ENCODE measurements around the gene JAK1.

The JAK1 gene

GRCh38 chr1:64857347-64857746, 109.0 kb downstream of the JAK1 start:
- DNase-seq, result no peak

- DNase-seq, result no peak
These were observed 109.8 kb downstream of the JAK1 start for GRCh38 chr1:64856553-64856952.

- DNase-seq, result no peak
These were observed 110.8 kb downstream of the JAK1 start for GRCh38 chr1:64855557-64855956.

- no peak for DNase-seq
These were observed 111.7 kb downstream of the JAK1 start for GRCh38 chr1:64854674-64855073.

GRCh38 chr1:64851664-64852063, 114.7 kb downstream of the JAK1 start:
- no peak for DNase-seq

- no peak for DNase-seq
These were observed 115.5 kb downstream of the JAK1 start for GRCh38 chr1:64850846-64851245.

GRCh38 chr1:64849942-64850341, 116.4 kb downstream of the JAK1 start:
- DNase-seq, result no peak

GRCh38 chr1:64848803-64849202, 117.5 kb downstream of the JAK1 start:
- DNase-seq, result no peak

- DNase-seq, result no peak
These were observed 118.2 kb downstream of the JAK1 start for GRCh38 chr1:64848136-64848535.

- no peak for DNase-seq
These were observed 118.7 kb downstream of the JAK1 start for GRCh38 chr1:64847666-64848065.

GRCh38 chr1:64846573-64847430, 119.5 kb downstream of the JAK1 start:
- no peak for DNase-seq

- DNase-seq, result no peak
These were observed 120.4 kb downstream of the JAK1 start for GRCh38 chr1:64845831-64846425.

GRCh38 chr1:64844609-64845008, 121.7 kb downstream of the JAK1 start:
- no peak for DNase-seq

GRCh38 chr1:64844175-64844574, 122.2 kb downstream of the JAK1 start:
- DNase-seq, result no peak

- no peak for DNase-seq
These were observed 122.7 kb downstream of the JAK1 start for GRCh38 chr1:64843675-64844074.

- DNase-seq, result no peak
These were observed 124.1 kb downstream of the JAK1 start for GRCh38 chr1:64842224-64842623.

GRCh38 chr1:64841330-64842065, 124.9 kb downstream of the JAK1 start:
- DNase-seq, result no peak

GRCh38 chr1:64839732-64840405, 126.5 kb downstream of the JAK1 start:
- DNase-seq, result no peak

- DNase-seq, result no peak
These were observed 127.1 kb downstream of the JAK1 start for GRCh38 chr1:64839261-64839660.

GRCh38 chr1:64838486-64838885, 127.9 kb downstream of the JAK1 start:
- DNase-seq, result no peak

- no peak for DNase-seq
These were observed 129.5 kb downstream of the JAK1 start for GRCh38 chr1:64836802-64837201.

- DNase-seq, result peak; percentile 42
These were observed 131.6 kb downstream of the JAK1 start for GRCh38 chr1:64834734-64835133.

- DNase-seq, result no peak
These were observed 136.2 kb downstream of the JAK1 start for GRCh38 chr1:64830030-64830651.

Data from fibroblast of skin of right quadriceps (primary cell).